GM12878 (cell line): ENCODE results near the gene ATP8B1. TPM values are rescaled to one million over a fixed set of nuclear protein-coding genes. Genes with fewer than 3 reads are reported as not detected.

ENCODE experiments used
- ATAC-seq: fragments of 200-7000 bp; cut with Tn5 transposase; 3 replicates; pipeline ENCODE4 v1.9.1; 2020; ENCODE audit warnings: mild to moderate bottlenecking, moderate library complexity
- BruUV-seq: library from RNA; stranded (reverse); fragments of 400-500 nt; replicated peaks from 2 replicates; lab custom pipeline; 2021; lab: Mats Ljungman, UMichigan
- CTCF ChIA-PET: fragments of 300-600 bp; sonication (Branson Sonifier 250); formaldehyde crosslinking; extraction: SDS; loops from one replicate; lab custom pipeline; 2021; ENCODE audit warnings: inconsistent platforms; lab: Yijun Ruan, JAX
- POLR2A ChIA-PET: fragments of 350-600 bp; formaldehyde crosslinking; extraction: SDS; loops from one replicate; lab custom pipeline; 2021; ENCODE audit warnings: inconsistent platforms; lab: Charles Lee
- RAD21 ChIA-PET: fragments of 300-600 bp; sonication (Branson Sonifier 250); formaldehyde crosslinking; loops from one replicate; lab custom pipeline; 2023; ENCODE audit warnings: antibody characterized with exemption; ENCODE audit not compliant: unreplicated experiment; lab: Charles Lee
- SMC1A ChIA-PET: fragments of 300-600 bp; sonication (Branson Sonifier 250); formaldehyde crosslinking; loops from one replicate; lab custom pipeline; 2023; ENCODE audit not compliant: unreplicated experiment, uncharacterized antibody; lab: Charles Lee
- DNase-seq: peaks from one replicate; pipeline ENCODE4 v3.0.0-alpha.2; 2011; ENCODE audit warnings: low read depth, low spot score
- FAIRE-seq: peaks from 3 replicates; lab custom pipeline; 2011; peaks lifted over from hg19 to GRCh38; lab: Jason Lieb, UNC
- H2AFZ ChIP-seq: 2 replicates; pipeline ENCODE4 v1.6.0; 2011; ENCODE audit warnings: low read depth, low read length, control low read depth; ENCODE audit not compliant: control insufficient read depth
- H3K27ac ChIP-seq: 2 replicates; pipeline ENCODE4 v1.5.1; 2011; ENCODE audit warnings: control low read depth; ENCODE audit not compliant: control insufficient read depth, insufficient read depth
- H3K27me3 ChIP-seq, 2 experiments: replicated peaks in 1 of 2; 2 replicates each; pipeline versions ENCODE4 v1.6.0 to v1.6.1; 2011; ENCODE audit warnings: low read length in 1 of 2; ENCODE audit not compliant: control insufficient read depth in 2 of 2, insufficient read depth in 2 of 2
- H3K36me3 ChIP-seq, 2 experiments: 2 replicates each; pipeline ENCODE4 v1.5.1; 2011; ENCODE audit warnings: low read length in 1 of 2; ENCODE audit not compliant: control insufficient read depth in 2 of 2, insufficient read depth in 2 of 2
- H3K4me1 ChIP-seq: 2 replicates; pipeline ENCODE4 v1.6.1; 2011; ENCODE audit warnings: mild to moderate bottlenecking, low read length, moderate library complexity, mixed read lengths; ENCODE audit not compliant: control insufficient read depth, insufficient read depth
- H3K4me2 ChIP-seq: 2 replicates; pipeline ENCODE4 v1.6.0; 2011; ENCODE audit warnings: control low read depth; ENCODE audit not compliant: control insufficient read depth, insufficient read depth
- H3K4me3 ChIP-seq: fragments of 200-600 bp; sonication (generic); 2 replicates; pipeline ENCODE4 v1.5.1; 2016
- H3K79me2 ChIP-seq: 2 replicates; pipeline ENCODE4 v1.6.0; 2011; ENCODE audit warnings: low read length; ENCODE audit not compliant: control insufficient read depth, insufficient read depth
- H3K9ac ChIP-seq: 2 replicates; pipeline ENCODE4 v1.8.0; 2011; ENCODE audit warnings: low read length, control low read depth, mixed read lengths; ENCODE audit not compliant: control insufficient read depth, insufficient read depth
- H3K9me3 ChIP-seq: replicated peaks from 3 replicates; pipeline ENCODE4 v1.5.1; 2011; ENCODE audit warnings: mild to moderate bottlenecking, low read length; ENCODE audit not compliant: control insufficient read depth, insufficient read depth
- H4K20me1 ChIP-seq: 2 replicates; pipeline ENCODE4 v1.6.0; 2011; ENCODE audit not compliant: control insufficient read depth, insufficient read depth
- EZH2 ChIP-seq: IDR thresholded peaks from 2 replicates; pipeline ENCODE4 v1.6.1; 2012; ENCODE audit warnings: low read depth, mild to moderate bottlenecking, control low read depth, inconsistent platforms, low read length, borderline replicate concordance; ENCODE audit not compliant: control insufficient read depth
- JUND ChIP-seq: IDR thresholded peaks from 2 replicates; pipeline ENCODE4 v1.6.1; 2012; ENCODE audit warnings: low read depth, mild to moderate bottlenecking, low read length, improper control_type of control experiment, moderate library complexity
- MEF2B ChIP-seq: fragments of 450-650 bp; IDR thresholded peaks from 2 replicates; pipeline ENCODE4 v1.6.1; 2018; ENCODE audit warnings: mild to moderate bottlenecking, moderate library complexity; ENCODE audit not compliant: partially characterized antibody, poor library complexity, severe bottlenecking
- MTA3 ChIP-seq: IDR thresholded peaks from 2 replicates; pipeline ENCODE4 v1.6.1; 2012; ENCODE audit warnings: low read length, inconsistent platforms, borderline replicate concordance
- MYB ChIP-seq: fragments of 150-350 bp; IDR thresholded peaks from 2 replicates; pipeline ENCODE4 v1.6.1; 2014; ENCODE audit warnings: mild to moderate bottlenecking, low read depth, low read length, borderline replicate concordance
- NFXL1 ChIP-seq: fragments of 450-650 bp; IDR thresholded peaks from 2 replicates; pipeline ENCODE4 v1.6.1; 2017; ENCODE audit warnings: antibody characterized with exemption, mild to moderate bottlenecking, borderline replicate concordance
- PML ChIP-seq: IDR thresholded peaks from 2 replicates; pipeline ENCODE4 v1.6.1; 2012; ENCODE audit warnings: low read length, inconsistent platforms
- RCOR1 ChIP-seq: conservative IDR thresholded peaks from 2 replicates; pipeline ENCODE4 v1.6.1; 2012; ENCODE audit warnings: low read depth, low read length, improper control_type of control experiment
- SMAD1 ChIP-seq: fragments of 450-650 bp; IDR thresholded peaks from 2 replicates; pipeline ENCODE4 v1.6.1; 2018; ENCODE audit warnings: mild to moderate bottlenecking, low read depth; ENCODE audit not compliant: partially characterized antibody
- SRF ChIP-seq, 2 experiments: IDR thresholded peaks; 2 replicates each; pipeline ENCODE4 v1.6.1; 2011; ENCODE audit warnings: low read depth in 2 of 2, low read length in 2 of 2, mild to moderate bottlenecking in 1 of 2, moderate library complexity in 1 of 2
- STAT3 ChIP-seq: IDR thresholded peaks from 2 replicates; pipeline ENCODE4 v1.6.1; 2011; ENCODE audit warnings: low read depth, low read length, improper control_type of control experiment
- TAF1 ChIP-seq: IDR thresholded peaks from 2 replicates; pipeline ENCODE4 v1.6.1; 2011; ENCODE audit warnings: mild to moderate bottlenecking, low read depth, low read length, borderline replicate concordance
- ZNF622 ChIP-seq: fragments of 450-650 bp; IDR thresholded peaks from 2 replicates; pipeline ENCODE4 v1.6.1; 2017; ENCODE audit warnings: mild to moderate bottlenecking, inconsistent platforms
- WGBS: methylation state at CpG from one replicate; pipeline ENCODE4 v1.1.6; 2016; ENCODE audit warnings: low lambda C conversion rate; ENCODE audit not compliant: insufficient replicate concordance, insufficient coverage; ENCODE audit errors: missing lambda C conversion rate; 5-methylcytosine and 5-hydroxymethylcytosine counted together
- in situ Hi-C: fragments of 300-500 bp; cut with MboI; formaldehyde crosslinking; loops from 9 replicates; pipeline ENCODE4 v1.14.3; 2018; ENCODE audit warnings: mixed read lengths
- intact Hi-C: fragments of 100-400 bp; cut with micrococcal nuclease; formaldehyde crosslinking; loops from one replicate; pipeline ENCODE4 v1.14.2; 2022; ENCODE audit not compliant: unreplicated experiment
- polyA plus RNA-seq, 11 experiments: library from polyadenylated mRNA; depleted of rRNA in 4 of 11; unstranded in 6 of 11; stranded (reverse) in 5 of 11; fragments of >200 nt; fragmentation: Nextera tagmentation in 4 of 11; fragmentation: Illumina TruSeq in 1 of 11; extraction: Ambion mirVana in 4 of 11; extraction: Trizol in 1 of 11; gene quantifications; 1 replicate in 1 of 11; 2 replicates in 10 of 11; pipeline versions ENCODE4 v1.2.1 to v1.2.3, GENCODE V29; 2011 to 2016; ENCODE audit warnings: inconsistent platforms in 2 of 11, missing spikeins in 2 of 11, low read depth in 1 of 11
- total RNA-seq, 4 experiments: library from RNA; depleted of rRNA in 3 of 4; stranded (reverse); fragments of >200 nt in 3 of 4; fragmentation: Illumina TruSeq in 1 of 4; extraction: Trizol in 1 of 4; gene quantifications; 2 replicates each; pipeline versions ENCODE4 v1.2.1 to v1.2.3, GENCODE V29; 2013 to 2021
- TF ChIP-seq, protein P1 (sequence below): fragments of 450-650 bp; IDR thresholded peaks from 2 replicates; pipeline ENCODE4 v1.6.1; 2017; ENCODE audit warnings: mild to moderate bottlenecking
- TF ChIP-seq, protein P2 (sequence below): fragments of 450-650 bp; formaldehyde crosslinking; IDR thresholded peaks from 2 replicates; pipeline ENCODE4 v1.4.0; 2020; ENCODE audit warnings: mild to moderate bottlenecking, moderate library complexity
- TF ChIP-seq, protein P3 (sequence below): IDR thresholded peaks from 2 replicates; pipeline ENCODE4 v1.6.1; 2011; ENCODE audit warnings: borderline replicate concordance, low read depth, mild to moderate bottlenecking, moderate library complexity, low read length; ENCODE audit not compliant: insufficient read depth, poor library complexity, severe bottlenecking
- TF ChIP-seq, protein P4 (sequence below): fragments of 450-650 bp; IDR thresholded peaks from 2 replicates; pipeline ENCODE4 v1.6.1; 2016; ENCODE audit warnings: mild to moderate bottlenecking

ATP8B1 gene
- total and polyA plus RNA-seq, 10 of the 15 experiments (the other 5 are each of a cell fraction or from before 2014, with no cell fraction given) = 0.03 to 0.37 (median 0.11) TPM

DNA sequence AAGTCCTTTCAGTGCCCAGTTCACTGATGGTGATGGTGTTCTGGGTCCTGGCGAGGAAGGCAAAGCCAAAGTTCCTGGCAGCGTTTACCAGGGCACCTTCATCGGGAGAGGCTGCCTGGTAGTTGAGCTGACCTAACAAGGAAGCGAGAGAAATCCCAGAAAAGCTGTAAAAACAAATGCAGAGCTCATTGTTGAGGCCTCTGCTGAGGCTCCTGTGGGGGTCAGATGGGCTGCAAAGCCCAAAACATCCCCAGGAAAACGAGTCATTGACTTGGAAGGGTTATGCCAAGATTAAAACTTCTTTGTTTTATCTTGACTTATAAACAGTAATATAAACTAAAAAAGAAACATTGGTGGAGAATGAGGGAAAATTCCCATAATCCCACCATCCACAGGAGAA lies 128.2 kb downstream of the ATP8B1 start:
- in situ Hi-C loops (no loop called here), intact Hi-C loops (no loop called here)
- no TSS peak for BruUV-seq
- Histone ChIP-seq H3K9ac (no peak overlapping the region), H3K4me3 (no peak overlapping the region), H3K4me2 (no peak overlapping the region), H3K27me3 (no peaks in the 10 kb centered on the region), H3K9me3 (peaks cover 1% of the 10 kb centered on the region; the same call in 1 of the 3 replicates), H2AFZ (no peak overlapping the region), H3K27ac (no peak overlapping the region), H3K4me1 (no peaks in the 10 kb centered on the region), H4K20me1 (no peaks in the 10 kb centered on the region), H3K79me2 (no peaks in the 10 kb centered on the region), H3K36me3 (no peaks in the 10 kb centered on the region)
- DNase-seq (no peak), ATAC-seq (no peak), FAIRE-seq (no peak)
- SMC1A ChIA-PET = no interaction called here
- POLR2A ChIA-PET = no interaction called here
- RAD21 ChIA-PET = no interaction called here
- WGBS = 44% methylated on average over 5 of the region's 5 CpGs
- CTCF ChIA-PET = no interaction called here
- TF ChIP-seq, protein P1, sequence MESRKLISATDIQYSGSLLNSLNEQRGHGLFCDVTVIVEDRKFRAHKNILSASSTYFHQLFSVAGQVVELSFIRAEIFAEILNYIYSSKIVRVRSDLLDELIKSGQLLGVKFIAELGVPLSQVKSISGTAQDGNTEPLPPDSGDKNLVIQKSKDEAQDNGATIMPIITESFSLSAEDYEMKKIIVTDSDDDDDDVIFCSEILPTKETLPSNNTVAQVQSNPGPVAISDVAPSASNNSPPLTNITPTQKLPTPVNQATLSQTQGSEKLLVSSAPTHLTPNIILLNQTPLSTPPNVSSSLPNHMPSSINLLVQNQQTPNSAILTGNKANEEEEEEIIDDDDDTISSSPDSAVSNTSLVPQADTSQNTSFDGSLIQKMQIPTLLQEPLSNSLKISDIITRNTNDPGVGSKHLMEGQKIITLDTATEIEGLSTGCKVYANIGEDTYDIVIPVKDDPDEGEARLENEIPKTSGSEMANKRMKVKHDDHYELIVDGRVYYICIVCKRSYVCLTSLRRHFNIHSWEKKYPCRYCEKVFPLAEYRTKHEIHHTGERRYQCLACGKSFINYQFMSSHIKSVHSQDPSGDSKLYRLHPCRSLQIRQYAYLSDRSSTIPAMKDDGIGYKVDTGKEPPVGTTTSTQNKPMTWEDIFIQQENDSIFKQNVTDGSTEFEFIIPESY = no peak
- TF ChIP-seq SRF (IDR thresholded peaks at IDR 0.05; ENCODE audit: low read depth in 2 of 2, low read length in 2 of 2) = no peak
- no peak for TF ChIP-seq MEF2B
- TF ChIP-seq TAF1 = no peak
- no peak for TF ChIP-seq ZNF622
- TF ChIP-seq MTA3 = no peak
- TF ChIP-seq MYB = no peak
- TF ChIP-seq STAT3 = no peak
- TF ChIP-seq, protein P2, sequence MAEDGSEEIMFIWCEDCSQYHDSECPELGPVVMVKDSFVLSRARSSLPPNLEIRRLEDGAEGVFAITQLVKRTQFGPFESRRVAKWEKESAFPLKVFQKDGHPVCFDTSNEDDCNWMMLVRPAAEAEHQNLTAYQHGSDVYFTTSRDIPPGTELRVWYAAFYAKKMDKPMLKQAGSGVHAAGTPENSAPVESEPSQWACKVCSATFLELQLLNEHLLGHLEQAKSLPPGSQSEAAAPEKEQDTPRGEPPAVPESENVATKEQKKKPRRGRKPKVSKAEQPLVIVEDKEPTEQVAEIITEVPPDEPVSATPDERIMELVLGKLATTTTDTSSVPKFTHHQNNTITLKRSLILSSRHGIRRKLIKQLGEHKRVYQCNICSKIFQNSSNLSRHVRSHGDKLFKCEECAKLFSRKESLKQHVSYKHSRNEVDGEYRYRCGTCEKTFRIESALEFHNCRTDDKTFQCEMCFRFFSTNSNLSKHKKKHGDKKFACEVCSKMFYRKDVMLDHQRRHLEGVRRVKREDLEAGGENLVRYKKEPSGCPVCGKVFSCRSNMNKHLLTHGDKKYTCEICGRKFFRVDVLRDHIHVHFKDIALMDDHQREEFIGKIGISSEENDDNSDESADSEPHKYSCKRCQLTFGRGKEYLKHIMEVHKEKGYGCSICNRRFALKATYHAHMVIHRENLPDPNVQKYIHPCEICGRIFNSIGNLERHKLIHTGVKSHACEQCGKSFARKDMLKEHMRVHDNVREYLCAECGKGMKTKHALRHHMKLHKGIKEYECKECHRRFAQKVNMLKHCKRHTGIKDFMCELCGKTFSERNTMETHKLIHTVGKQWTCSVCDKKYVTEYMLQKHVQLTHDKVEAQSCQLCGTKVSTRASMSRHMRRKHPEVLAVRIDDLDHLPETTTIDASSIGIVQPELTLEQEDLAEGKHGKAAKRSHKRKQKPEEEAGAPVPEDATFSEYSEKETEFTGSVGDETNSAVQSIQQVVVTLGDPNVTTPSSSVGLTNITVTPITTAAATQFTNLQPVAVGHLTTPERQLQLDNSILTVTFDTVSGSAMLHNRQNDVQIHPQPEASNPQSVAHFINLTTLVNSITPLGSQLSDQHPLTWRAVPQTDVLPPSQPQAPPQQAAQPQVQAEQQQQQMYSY (CRISPR knock-in tag) = no peak
- TF ChIP-seq NFXL1 = no peak
- no peak for TF ChIP-seq RCOR1
- TF ChIP-seq PML = no peak
- no peak for TF ChIP-seq JUND
- TF ChIP-seq, protein P3, sequence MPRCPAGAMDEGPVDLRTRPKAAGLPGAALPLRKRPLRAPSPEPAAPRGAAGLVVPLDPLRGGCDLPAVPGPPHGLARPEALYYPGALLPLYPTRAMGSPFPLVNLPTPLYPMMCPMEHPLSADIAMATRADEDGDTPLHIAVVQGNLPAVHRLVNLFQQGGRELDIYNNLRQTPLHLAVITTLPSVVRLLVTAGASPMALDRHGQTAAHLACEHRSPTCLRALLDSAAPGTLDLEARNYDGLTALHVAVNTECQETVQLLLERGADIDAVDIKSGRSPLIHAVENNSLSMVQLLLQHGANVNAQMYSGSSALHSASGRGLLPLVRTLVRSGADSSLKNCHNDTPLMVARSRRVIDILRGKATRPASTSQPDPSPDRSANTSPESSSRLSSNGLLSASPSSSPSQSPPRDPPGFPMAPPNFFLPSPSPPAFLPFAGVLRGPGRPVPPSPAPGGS = no peak
- no peak for TF ChIP-seq SMAD1
- TF ChIP-seq, protein P4, sequence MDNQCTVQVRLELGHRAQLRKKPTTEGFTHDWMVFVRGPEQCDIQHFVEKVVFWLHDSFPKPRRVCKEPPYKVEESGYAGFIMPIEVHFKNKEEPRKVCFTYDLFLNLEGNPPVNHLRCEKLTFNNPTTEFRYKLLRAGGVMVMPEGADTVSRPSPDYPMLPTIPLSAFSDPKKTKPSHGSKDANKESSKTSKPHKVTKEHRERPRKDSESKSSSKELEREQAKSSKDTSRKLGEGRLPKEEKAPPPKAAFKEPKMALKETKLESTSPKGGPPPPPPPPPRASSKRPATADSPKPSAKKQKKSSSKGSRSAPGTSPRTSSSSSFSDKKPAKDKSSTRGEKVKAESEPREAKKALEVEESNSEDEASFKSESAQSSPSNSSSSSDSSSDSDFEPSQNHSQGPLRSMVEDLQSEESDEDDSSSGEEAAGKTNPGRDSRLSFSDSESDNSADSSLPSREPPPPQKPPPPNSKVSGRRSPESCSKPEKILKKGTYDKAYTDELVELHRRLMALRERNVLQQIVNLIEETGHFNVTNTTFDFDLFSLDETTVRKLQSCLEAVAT = no peak
- TF ChIP-seq EZH2 = no peak
